GM23338 (cell line): Measurements from ENCODE around the gene TSPAN19. TPM values are rescaled to one million over a fixed set of nuclear protein-coding genes. Genes with fewer than 3 reads are reported as not detected.
A peak's percentile ranks its signal among the peaks of the same experiment; 100 is the strongest.

Experiments
- ATAC-seq: fragments of 200-7000 bp; cut with Tn5 transposase; 3 replicates; pipeline ENCODE4 v1.9.1; 2020
- DNase-seq: peaks from one replicate; pipeline ENCODE4 v3.0.0-alpha.2; 2015; ENCODE audit warnings: low spot score
- H2AFZ ChIP-seq: fragments of 200-600 bp; sonication (generic); 2 replicates; pipeline ENCODE4 v1.8.0; 2016; ENCODE audit warnings: antibody characterized with exemption, mild to moderate bottlenecking, moderate library complexity
- H3F3A ChIP-seq: fragments of 200-600 bp; sonication (generic); replicated peaks from 2 replicates; pipeline ENCODE4 v1.8.0; 2017; ENCODE audit warnings: antibody characterized with exemption, mixed run types, low read depth
- H3K27ac ChIP-seq: fragments of 200-600 bp; sonication (generic); 2 replicates; pipeline ENCODE4 v1.6.1; 2016; ENCODE audit warnings: low read depth
- H3K27me3 ChIP-seq: fragments of 200-600 bp; sonication (generic); 2 replicates; pipeline ENCODE4 v1.8.0; 2016; ENCODE audit warnings: mild to moderate bottlenecking, mixed run types, moderate library complexity; ENCODE audit not compliant: insufficient read depth
- H3K36me3 ChIP-seq: fragments of 200-600 bp; sonication (generic); 2 replicates; pipeline ENCODE4 v1.8.0; 2016; ENCODE audit warnings: mild to moderate bottlenecking; ENCODE audit not compliant: insufficient read depth
- H3K4me1 ChIP-seq: fragments of 200-600 bp; sonication (generic); 2 replicates; pipeline ENCODE4 v1.8.0; 2016; ENCODE audit warnings: mild to moderate bottlenecking, moderate library complexity; ENCODE audit not compliant: insufficient read depth
- H3K4me2 ChIP-seq: fragments of 200-600 bp; sonication (generic); 2 replicates; pipeline ENCODE4 v1.7.1; 2017; ENCODE audit warnings: mixed run types
- H3K4me3 ChIP-seq: fragments of 200-600 bp; sonication (generic); 2 replicates; pipeline ENCODE4 v1.6.1; 2016; ENCODE audit warnings: mixed run types
- H3K79me2 ChIP-seq: fragments of 200-600 bp; sonication (generic); replicated peaks from 2 replicates; pipeline ENCODE4 v1.8.0; 2017; ENCODE audit warnings: mild to moderate bottlenecking; ENCODE audit not compliant: insufficient read depth
- H3K9me2 ChIP-seq: fragments of 200-600 bp; sonication (generic); 2 replicates; pipeline ENCODE4 v1.8.0; 2017; ENCODE audit not compliant: insufficient read depth
- H4K20me1 ChIP-seq: fragments of 200-600 bp; sonication (generic); replicated peaks from 2 replicates; pipeline ENCODE4 v1.8.0; 2017; ENCODE audit warnings: mild to moderate bottlenecking; ENCODE audit not compliant: insufficient read depth
- H3K27ac Mint-ChIP-seq: 2 replicates; pipeline ENCODE4 v1.8.0; 2020; ENCODE audit warnings: inconsistent platforms, mild to moderate bottlenecking, moderate library complexity, mixed read lengths
- H3K27me3 Mint-ChIP-seq: 3 replicates; pipeline ENCODE4 v1.8.0; 2022; ENCODE audit warnings: low read depth, mild to moderate bottlenecking, moderate library complexity, mixed read lengths, inconsistent platforms; ENCODE audit not compliant: insufficient read depth, poor library complexity
- H3K36me3 Mint-ChIP-seq: 3 replicates; pipeline ENCODE4 v1.8.0; 2021; ENCODE audit warnings: low read depth, mild to moderate bottlenecking, inconsistent platforms, moderate library complexity, mixed read lengths
- H3K4me1 Mint-ChIP-seq: 3 replicates; pipeline ENCODE4 v1.8.0; 2020; ENCODE audit warnings: mild to moderate bottlenecking, inconsistent platforms, mixed read lengths
- H3K4me3 Mint-ChIP-seq: 3 replicates; pipeline ENCODE4 v1.8.0; 2021; ENCODE audit warnings: moderate library complexity, mild to moderate bottlenecking, inconsistent platforms, mixed read lengths
- H3K9me3 Mint-ChIP-seq: 3 replicates; pipeline ENCODE4 v1.8.0; 2020; ENCODE audit warnings: moderate library complexity, mild to moderate bottlenecking, inconsistent platforms, mixed read lengths
- CREB1 ChIP-seq: fragments of 250-450 bp; sonication (Bioruptor Pico); IDR thresholded peaks from 2 replicates; pipeline ENCODE4 v1.5.0; 2020; ENCODE audit warnings: low read depth, mild to moderate bottlenecking, moderate library complexity
- EZH2 ChIP-seq: fragments of 200-600 bp; sonication (generic); IDR thresholded peaks from one replicate; pipeline ENCODE4 v1.8.0; 2017; ENCODE audit warnings: antibody characterized with exemption, mild to moderate bottlenecking, low read depth; ENCODE audit not compliant: unreplicated experiment
- EZH2phosphoT487 ChIP-seq: fragments of 200-600 bp; sonication (generic); IDR thresholded peaks from one replicate; pipeline ENCODE4 v1.8.1; 2018; ENCODE audit warnings: antibody characterized with exemption; ENCODE audit not compliant: unreplicated experiment
- JUNB ChIP-seq: IDR thresholded peaks from one replicate; pipeline ENCODE4 v1.6.1; 2016; ENCODE audit warnings: antibody characterized with exemption; ENCODE audit not compliant: unreplicated experiment
- NANOG ChIP-seq: IDR thresholded peaks from 2 replicates; pipeline ENCODE4 v1.6.1; 2016; ENCODE audit warnings: antibody characterized with exemption, borderline replicate concordance
- polyA plus RNA-seq: library from polyadenylated mRNA; unstranded; fragments of >200 nt; fragmentation: Nextera tagmentation; extraction: Ambion mirVana; gene quantifications from 2 replicates; pipeline ENCODE4 v1.2.1, GENCODE V29; 2016
- total RNA-seq: library from RNA; depleted of rRNA; stranded (reverse); fragments of >200 nt; shearing (Covaris generic); gene quantifications from 2 replicates; pipeline ENCODE4 v1.2.3, GENCODE V29; 2014
- TF ChIP-seq, protein P1 (sequence below): IDR thresholded peaks from 2 replicates; pipeline ENCODE4 v1.6.1; 2016; ENCODE audit warnings: antibody characterized with exemption
- TF ChIP-seq, protein P2 (sequence below), 2 experiments: fragments of 200-600 bp in 1 of 2; sonication (generic) in 1 of 2; conservative IDR thresholded peaks; 2 replicates each; pipeline versions ENCODE4 v1.5.1 to v1.6.1; 2016 to 2017; ENCODE audit warnings: antibody characterized with exemption in 2 of 2, low read depth in 2 of 2, mild to moderate bottlenecking in 2 of 2, moderate library complexity in 1 of 2

The TSPAN19 gene
- total and polyA plus RNA-seq, 2 experiments from 2014 or later = 0.44 to 0.80 TPM

DNA sequence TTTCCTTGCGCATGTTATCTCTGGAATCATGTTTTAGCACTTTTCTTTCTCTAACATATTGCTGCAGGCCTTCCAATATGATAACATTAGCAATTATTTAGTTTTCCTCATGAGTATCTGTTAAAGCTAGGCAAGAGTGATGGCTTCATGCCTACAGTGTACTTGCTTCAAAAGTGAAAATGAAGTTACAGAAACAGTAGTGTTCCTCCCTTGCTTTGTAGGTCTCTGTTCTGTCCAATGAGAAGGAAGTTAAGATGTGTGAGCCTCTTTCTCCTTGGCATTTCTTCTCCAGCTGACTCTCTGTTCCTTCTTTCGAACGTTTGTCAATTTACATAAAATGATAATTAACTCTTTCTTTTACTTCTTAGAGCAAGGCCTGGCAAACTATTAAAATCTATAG lies 22.3 kb upstream of the TSPAN19 start:
- Histone ChIP-seq H3K9me2 (no peaks in the 10 kb centered on the region), H3K79me2 (no peaks in the 10 kb centered on the region), H3K4me2 (no peak overlapping the region), H3K4me3 (no peak overlapping the region), H3K4me1 (no peaks in the 10 kb centered on the region), H4K20me1 (no peaks in the 10 kb centered on the region), H3K27me3 (no peaks in the 10 kb centered on the region), H2AFZ (no peak overlapping the region), H3K27ac (no peak overlapping the region), H3F3A (no peaks in the 10 kb centered on the region), H3K36me3 (no peaks in the 10 kb centered on the region)
- no peak overlapping the region for H3K27ac Mint-ChIP-seq
- ATAC-seq = no peak
- H3K4me3 Mint-ChIP-seq = no peak overlapping the region
- no peak for DNase-seq
- TF ChIP-seq NANOG = no peak
- TF ChIP-seq, protein P1, sequence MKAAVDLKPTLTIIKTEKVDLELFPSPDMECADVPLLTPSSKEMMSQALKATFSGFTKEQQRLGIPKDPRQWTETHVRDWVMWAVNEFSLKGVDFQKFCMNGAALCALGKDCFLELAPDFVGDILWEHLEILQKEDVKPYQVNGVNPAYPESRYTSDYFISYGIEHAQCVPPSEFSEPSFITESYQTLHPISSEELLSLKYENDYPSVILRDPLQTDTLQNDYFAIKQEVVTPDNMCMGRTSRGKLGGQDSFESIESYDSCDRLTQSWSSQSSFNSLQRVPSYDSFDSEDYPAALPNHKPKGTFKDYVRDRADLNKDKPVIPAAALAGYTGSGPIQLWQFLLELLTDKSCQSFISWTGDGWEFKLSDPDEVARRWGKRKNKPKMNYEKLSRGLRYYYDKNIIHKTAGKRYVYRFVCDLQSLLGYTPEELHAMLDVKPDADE = no peak
- H3K9me3 Mint-ChIP-seq = no peaks in the 10 kb centered on the region
- H3K36me3 Mint-ChIP-seq = no peaks in the 10 kb centered on the region
- no peaks in the 10 kb centered on the region for H3K4me1 Mint-ChIP-seq
- H3K27me3 Mint-ChIP-seq = no peaks in the 10 kb centered on the region

DNA sequence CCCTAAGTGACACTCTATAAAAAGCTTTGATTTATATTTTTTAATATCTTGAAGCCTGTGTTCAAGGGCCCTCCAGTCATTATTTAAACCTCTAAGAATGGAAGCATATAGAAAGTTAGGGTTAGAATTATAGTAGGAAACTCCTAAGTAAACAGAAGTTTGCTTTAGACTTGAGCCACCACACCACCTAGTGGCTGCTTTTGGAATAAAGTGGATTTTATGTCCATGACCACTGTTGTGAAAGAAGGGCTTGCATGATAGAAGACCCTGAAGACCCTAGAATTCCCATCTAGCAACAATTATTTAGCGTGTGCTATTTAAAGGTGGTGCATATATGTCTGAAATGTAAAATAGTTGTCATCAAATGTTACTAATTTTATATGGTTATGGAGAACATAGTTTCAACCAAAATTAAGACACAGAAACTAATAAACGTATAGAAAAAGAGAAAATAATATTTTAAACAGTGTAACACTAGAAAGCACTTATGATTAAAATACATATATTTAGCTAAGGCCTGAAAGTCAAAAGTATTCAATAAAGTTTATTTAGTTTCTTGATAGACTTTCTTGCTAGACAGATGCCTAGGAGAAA lies 21.4 kb upstream of the TSPAN19 start:
- no peaks in the 10 kb centered on the region for H3K36me3 Mint-ChIP-seq
- no peak overlapping the region for H3K4me2 ChIP-seq
- no peaks in the 10 kb centered on the region for H3F3A ChIP-seq
- no peaks in the 10 kb centered on the region for H3K4me1 ChIP-seq
- H3K4me1 Mint-ChIP-seq = no peaks in the 10 kb centered on the region
- H3K9me2 ChIP-seq = no peaks in the 10 kb centered on the region
- no peak overlapping the region for H3K4me3 Mint-ChIP-seq
- H3K79me2 ChIP-seq = no peaks in the 10 kb centered on the region
- no peak overlapping the region for H2AFZ ChIP-seq
- no peaks in the 10 kb centered on the region for H3K27me3 ChIP-seq
- no peaks in the 10 kb centered on the region for H3K27me3 Mint-ChIP-seq
- DNase-seq = peak; percentile 78
- H4K20me1 ChIP-seq = no peaks in the 10 kb centered on the region
- no peaks in the 10 kb centered on the region for H3K36me3 ChIP-seq
- no peak overlapping the region for H3K27ac Mint-ChIP-seq
- TF ChIP-seq, protein P2, sequence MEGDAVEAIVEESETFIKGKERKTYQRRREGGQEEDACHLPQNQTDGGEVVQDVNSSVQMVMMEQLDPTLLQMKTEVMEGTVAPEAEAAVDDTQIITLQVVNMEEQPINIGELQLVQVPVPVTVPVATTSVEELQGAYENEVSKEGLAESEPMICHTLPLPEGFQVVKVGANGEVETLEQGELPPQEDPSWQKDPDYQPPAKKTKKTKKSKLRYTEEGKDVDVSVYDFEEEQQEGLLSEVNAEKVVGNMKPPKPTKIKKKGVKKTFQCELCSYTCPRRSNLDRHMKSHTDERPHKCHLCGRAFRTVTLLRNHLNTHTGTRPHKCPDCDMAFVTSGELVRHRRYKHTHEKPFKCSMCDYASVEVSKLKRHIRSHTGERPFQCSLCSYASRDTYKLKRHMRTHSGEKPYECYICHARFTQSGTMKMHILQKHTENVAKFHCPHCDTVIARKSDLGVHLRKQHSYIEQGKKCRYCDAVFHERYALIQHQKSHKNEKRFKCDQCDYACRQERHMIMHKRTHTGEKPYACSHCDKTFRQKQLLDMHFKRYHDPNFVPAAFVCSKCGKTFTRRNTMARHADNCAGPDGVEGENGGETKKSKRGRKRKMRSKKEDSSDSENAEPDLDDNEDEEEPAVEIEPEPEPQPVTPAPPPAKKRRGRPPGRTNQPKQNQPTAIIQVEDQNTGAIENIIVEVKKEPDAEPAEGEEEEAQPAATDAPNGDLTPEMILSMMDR (conservative IDR thresholded peaks at IDR 0.05; ENCODE audit: low read depth in 2 of 2) = peak; percentile 80 to 89
- TF ChIP-seq JUNB = no peak
- TF ChIP-seq EZH2phosphoT487 = no peak
- H3K9me3 Mint-ChIP-seq = no peaks in the 10 kb centered on the region
- H3K27ac ChIP-seq = no peak overlapping the region
- no peak overlapping the region for H3K4me3 ChIP-seq
- peak; percentile 52 for ATAC-seq

DNA sequence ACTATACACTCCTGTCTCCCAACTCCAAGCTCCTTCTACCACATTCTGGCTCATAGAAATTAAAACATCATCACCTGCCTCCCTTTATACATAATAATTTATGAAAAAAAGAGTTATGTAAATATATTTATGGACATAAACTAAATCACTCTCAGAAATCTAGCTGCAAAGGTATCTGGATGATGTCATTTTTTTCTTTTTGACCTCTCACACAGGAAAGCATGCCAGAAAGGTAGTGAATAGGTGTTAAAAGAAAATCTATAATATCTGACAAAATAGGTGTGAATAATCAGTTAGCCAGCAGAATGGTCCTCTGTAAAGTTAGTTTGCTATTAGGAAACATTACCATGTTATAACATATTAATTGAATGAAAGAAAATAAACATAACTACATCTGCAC lies 7.8 kb upstream of the TSPAN19 start:
- H3K27me3 ChIP-seq = no peaks in the 10 kb centered on the region
- no peak overlapping the region for H3K4me3 Mint-ChIP-seq
- no peaks in the 10 kb centered on the region for H3K9me3 Mint-ChIP-seq
- no peak for ATAC-seq
- no peaks in the 10 kb centered on the region for H3K79me2 ChIP-seq
- H2AFZ ChIP-seq = no peak overlapping the region
- H3F3A ChIP-seq = no peaks in the 10 kb centered on the region
- no peaks in the 10 kb centered on the region for H3K9me2 ChIP-seq
- no peak overlapping the region for H3K27ac ChIP-seq
- no peaks in the 10 kb centered on the region for H3K4me1 ChIP-seq
- no peaks in the 10 kb centered on the region for H3K4me1 Mint-ChIP-seq
- H4K20me1 ChIP-seq = no peaks in the 10 kb centered on the region
- no peak for DNase-seq
- H3K36me3 Mint-ChIP-seq = no peaks in the 10 kb centered on the region
- no peaks in the 10 kb centered on the region for H3K27me3 Mint-ChIP-seq
- H3K4me2 ChIP-seq = no peak overlapping the region
- H3K27ac Mint-ChIP-seq = no peak overlapping the region
- no peaks in the 10 kb centered on the region for H3K36me3 ChIP-seq
- H3K4me3 ChIP-seq = no peak overlapping the region
- TF ChIP-seq JUNB (no peak), CREB1 (CRISPR knock-in tag) (no peak), EZH2 (no peak)
- TF ChIP-seq, protein P2 (conservative IDR thresholded peaks at IDR 0.05; ENCODE audit: low read depth in 2 of 2) = no peak
